Activated CD4-positive, alpha-beta T cell treated with anti-CD3 and anti-CD28 coated beads for 4 hours (primary cell): ENCODE data around the gene GNS.
A peak's percentile ranks its signal among the peaks of the same experiment; 100 is the strongest.

Source experiments
- DNase-seq, 2 donors: peaks; one replicate each; pipeline ENCODE4 v3.0.0-alpha.2; 2020

The GNS gene

GRCh38 chr12:64759035-64759894 lies at the start of gene GNS:
TSS of gene GNS (minus strand) at chr12:64759406. CDS start at chr12:64759276, 130 bp downstream.
- peak; percentile 92 to 94 for DNase-seq

- no peak for DNase-seq
Observed at GRCh38 chr12:64808110-64808509, 48.9 kb upstream of the GNS start.

GRCh38 chr12:64806593-64807460 lies 47.6 kb upstream of the GNS start:
- DNase-seq = no peak

GRCh38 chr12:64806173-64806572 lies 47.0 kb upstream of the GNS start:
- DNase-seq = no peak

GRCh38 chr12:64802180-64802775 lies 43.1 kb upstream of the GNS start:
- DNase-seq = peak; percentile 14 to 44

- no peak for DNase-seq
Observed at GRCh38 chr12:64801381-64801780, 42.2 kb upstream of the GNS start.

- no peak for DNase-seq
Observed at GRCh38 chr12:64800640-64801039, 41.4 kb upstream of the GNS start.

- DNase-seq = no peak
Observed at GRCh38 chr12:64798165-64798564, 39.0 kb upstream of the GNS start.

- no peak for DNase-seq
Observed at GRCh38 chr12:64797156-64797555, 38.0 kb upstream of the GNS start.

- DNase-seq = peak; percentile 61 to 69
Observed at GRCh38 chr12:64796205-64796845, 37.1 kb upstream of the GNS start.

GRCh38 chr12:64794305-64794704 lies 35.1 kb upstream of the GNS start:
- no peak for DNase-seq

- DNase-seq = no peak
Observed at GRCh38 chr12:64793610-64794009, 34.4 kb upstream of the GNS start.

- DNase-seq = no peak
Observed at GRCh38 chr12:64792128-64792527, 32.9 kb upstream of the GNS start.

GRCh38 chr12:64791036-64791435 lies 31.8 kb upstream of the GNS start:
- DNase-seq = no peak

- DNase-seq = no peak
Observed at GRCh38 chr12:64790166-64790565, 31.0 kb upstream of the GNS start.

GRCh38 chr12:64785838-64786237 lies 26.6 kb upstream of the GNS start:
- no peak for DNase-seq

GRCh38 chr12:64782191-64782876 lies 23.1 kb upstream of the GNS start:
- DNase-seq = no peak

- DNase-seq = peak in 1 of 2 donors; percentile 3
Observed at GRCh38 chr12:64781280-64782190, 22.3 kb upstream of the GNS start.

GRCh38 chr12:64780531-64781279 lies 21.5 kb upstream of the GNS start:
- DNase-seq = peak in 1 of 2 donors; percentile 4

GRCh38 chr12:64780132-64780530 lies 20.9 kb upstream of the GNS start:
- DNase-seq = no peak
